Measurements from ENCODE around the gene MDM4. TPM values are rescaled to one million over a fixed set of nuclear protein-coding genes. Genes with fewer than 3 reads are reported as not detected.

The MDM4 gene
- total RNA-seq, 3 donors from 2014 or later, result 52.9 to 84.2 (median 80.2) TPM

DNA sequence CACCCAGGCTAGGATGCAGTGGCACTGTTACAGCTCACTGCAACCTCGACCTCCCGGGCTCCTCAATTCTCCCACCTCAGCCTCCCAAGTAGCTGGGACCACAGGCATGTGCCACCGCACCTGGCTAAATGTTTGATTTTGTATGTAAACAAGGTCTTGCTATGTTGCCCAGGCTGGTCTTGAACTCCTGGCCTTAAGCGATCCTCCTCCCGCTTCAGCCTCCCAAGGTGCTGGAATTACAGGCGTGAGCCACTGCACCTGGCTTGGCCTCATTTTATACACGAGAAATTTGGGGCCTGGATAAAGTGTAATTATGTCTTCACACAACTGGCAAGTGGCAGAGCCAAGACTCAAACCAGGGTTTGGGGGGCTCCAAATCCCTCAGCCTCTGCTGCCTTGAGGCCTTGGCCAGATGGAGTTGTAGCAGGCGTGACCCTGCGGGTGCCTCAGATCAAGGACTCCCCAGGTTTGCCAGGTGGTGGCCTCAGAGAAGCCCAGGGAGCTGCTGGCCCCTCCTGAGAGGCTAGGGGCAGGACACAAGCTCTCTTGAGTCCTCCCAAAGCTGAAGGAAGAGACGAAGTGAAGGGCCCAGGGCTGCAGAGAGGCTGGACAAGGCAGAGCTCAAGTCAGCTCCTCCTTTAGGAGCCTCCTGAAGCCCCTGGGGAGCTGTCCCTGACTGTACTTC lies 61.7 kb downstream of the MDM4 start:
- Histone ChIP-seq H3K4me1 (ENCODE audit: low read depth) (peaks cover 8% of the 10 kb centered on the region), H3K9me3 (no peaks in the 10 kb centered on the region), H3K4me3 (no peak overlapping the region), H3K36me3 (ENCODE audit: low read depth) (no peaks in the 10 kb centered on the region)
- intact Hi-C loops (cut with DNase I, micrococcal nuclease), result no loop called here
- DNase-seq (no peak), ATAC-seq (no peak)
- TF ChIP-seq, protein P1, sequence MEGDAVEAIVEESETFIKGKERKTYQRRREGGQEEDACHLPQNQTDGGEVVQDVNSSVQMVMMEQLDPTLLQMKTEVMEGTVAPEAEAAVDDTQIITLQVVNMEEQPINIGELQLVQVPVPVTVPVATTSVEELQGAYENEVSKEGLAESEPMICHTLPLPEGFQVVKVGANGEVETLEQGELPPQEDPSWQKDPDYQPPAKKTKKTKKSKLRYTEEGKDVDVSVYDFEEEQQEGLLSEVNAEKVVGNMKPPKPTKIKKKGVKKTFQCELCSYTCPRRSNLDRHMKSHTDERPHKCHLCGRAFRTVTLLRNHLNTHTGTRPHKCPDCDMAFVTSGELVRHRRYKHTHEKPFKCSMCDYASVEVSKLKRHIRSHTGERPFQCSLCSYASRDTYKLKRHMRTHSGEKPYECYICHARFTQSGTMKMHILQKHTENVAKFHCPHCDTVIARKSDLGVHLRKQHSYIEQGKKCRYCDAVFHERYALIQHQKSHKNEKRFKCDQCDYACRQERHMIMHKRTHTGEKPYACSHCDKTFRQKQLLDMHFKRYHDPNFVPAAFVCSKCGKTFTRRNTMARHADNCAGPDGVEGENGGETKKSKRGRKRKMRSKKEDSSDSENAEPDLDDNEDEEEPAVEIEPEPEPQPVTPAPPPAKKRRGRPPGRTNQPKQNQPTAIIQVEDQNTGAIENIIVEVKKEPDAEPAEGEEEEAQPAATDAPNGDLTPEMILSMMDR (IDR thresholded peaks at IDR 0.05), result no peak

DNA sequence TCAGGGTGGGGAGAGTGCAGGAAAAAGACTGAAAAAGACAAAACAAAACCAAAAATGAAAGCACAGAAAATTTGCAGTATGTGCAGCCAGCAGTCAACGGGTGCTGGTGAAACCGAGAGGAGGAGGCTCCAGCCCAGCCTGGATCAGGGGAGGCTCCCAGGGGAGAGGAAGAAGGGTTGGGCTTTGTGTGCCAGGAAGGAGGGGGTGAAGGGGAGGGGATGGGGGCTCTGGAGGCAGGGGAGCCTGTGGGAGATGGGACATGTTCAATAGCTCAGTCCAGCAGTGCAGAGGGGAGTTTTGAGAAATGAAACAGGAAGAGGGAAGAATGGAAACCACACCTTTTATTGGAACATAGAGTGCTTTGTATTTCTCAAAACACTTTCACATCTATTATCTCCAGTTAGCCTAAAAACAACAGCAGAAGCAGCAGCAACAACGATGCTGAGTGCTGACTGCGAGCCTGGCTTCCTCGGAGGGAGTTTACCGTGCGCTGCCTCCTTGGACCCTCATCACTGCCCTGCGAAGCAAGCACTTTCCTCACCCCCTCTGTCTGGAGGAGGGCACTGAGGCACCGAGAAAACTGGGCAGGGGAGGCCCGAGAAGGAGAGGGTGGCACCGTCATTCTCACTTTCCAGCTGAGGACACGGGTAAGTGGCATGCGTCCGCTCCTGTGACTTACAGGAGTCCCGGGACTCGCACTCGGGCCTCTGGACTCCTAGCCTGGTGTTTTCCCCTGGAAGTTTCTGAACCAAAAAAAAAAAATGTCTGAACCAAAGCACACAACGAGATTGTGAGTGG lies 62.9 kb downstream of the MDM4 start:
- Histone ChIP-seq H3K36me3 (ENCODE audit: low read depth) (no peaks in the 10 kb centered on the region), H3K9me3 (no peaks in the 10 kb centered on the region), H3K4me1 (ENCODE audit: low read depth) (peaks cover 8% of the 10 kb centered on the region), H3K4me3 (no peak overlapping the region)
- intact Hi-C loops (cut with DNase I, micrococcal nuclease), result no loop called here
- ATAC-seq (peak; percentile 76), DNase-seq (peak; percentile 23 to 61 (median 46))
- TF ChIP-seq, protein P1 (IDR thresholded peaks at IDR 0.05), result no peak

DNA sequence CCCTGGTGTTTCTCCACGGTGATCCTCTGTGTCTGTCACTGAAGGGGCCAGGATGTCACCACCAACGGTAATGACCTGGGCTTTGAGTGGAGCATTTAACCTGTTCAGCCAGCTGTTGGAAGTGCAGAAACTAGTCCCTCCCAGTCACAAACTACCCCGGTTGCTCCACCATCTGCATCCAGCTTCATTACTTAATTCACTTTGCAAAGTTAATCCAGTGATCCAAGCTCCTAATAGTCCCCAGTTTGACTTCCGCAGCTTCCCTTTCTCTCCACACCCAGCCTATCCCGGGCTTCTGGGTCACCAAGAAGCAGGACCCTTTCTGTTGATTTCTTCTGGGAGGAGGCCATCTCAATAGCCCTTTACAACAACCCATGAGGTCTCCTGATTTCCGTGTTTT lies 63.5 kb downstream of the MDM4 start:
- no peak for ATAC-seq
- Histone ChIP-seq H3K4me3 (no peak overlapping the region), H3K4me1 (ENCODE audit: low read depth) (peaks cover 8% of the 10 kb centered on the region), H3K9me3 (no peaks in the 10 kb centered on the region), H3K36me3 (ENCODE audit: low read depth) (no peaks in the 10 kb centered on the region)
- TF ChIP-seq, protein P1 (IDR thresholded peaks at IDR 0.05), result no peak
- intact Hi-C loops (cut with DNase I, micrococcal nuclease), result no loop called here
- no peak for DNase-seq

DNA sequence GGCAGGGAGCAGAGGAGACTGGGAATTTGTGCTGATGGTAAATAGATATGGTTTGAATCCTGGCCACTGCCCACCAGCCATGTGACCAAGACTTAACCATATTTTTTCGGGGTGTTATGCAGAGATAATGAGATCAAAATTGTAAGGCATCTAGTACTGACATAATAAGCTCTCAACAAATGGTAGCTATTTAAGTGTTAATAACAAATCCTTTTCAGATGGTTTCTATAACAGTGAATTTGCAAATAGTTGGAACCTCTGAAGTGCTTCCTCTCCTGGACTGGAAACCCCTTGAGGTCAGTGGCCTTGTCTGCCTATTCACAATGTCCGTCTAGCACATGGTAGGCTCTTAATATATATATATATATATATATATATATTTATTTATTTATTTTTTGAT lies 64.7 kb downstream of the MDM4 start:
- no peaks in the 10 kb centered on the region for H3K9me3 ChIP-seq
- TF ChIP-seq, protein P1 (IDR thresholded peaks at IDR 0.05), result no peak
- ATAC-seq (no peak), DNase-seq (no peak)
- no peaks in the 10 kb centered on the region for H3K36me3 ChIP-seq (ENCODE audit: low read depth)
- no peak overlapping the region for H3K4me3 ChIP-seq
- intact Hi-C loops (cut with DNase I, micrococcal nuclease), result no loop called here
- H3K4me1 ChIP-seq (ENCODE audit: low read depth), result peaks cover 8% of the 10 kb centered on the region

DNA sequence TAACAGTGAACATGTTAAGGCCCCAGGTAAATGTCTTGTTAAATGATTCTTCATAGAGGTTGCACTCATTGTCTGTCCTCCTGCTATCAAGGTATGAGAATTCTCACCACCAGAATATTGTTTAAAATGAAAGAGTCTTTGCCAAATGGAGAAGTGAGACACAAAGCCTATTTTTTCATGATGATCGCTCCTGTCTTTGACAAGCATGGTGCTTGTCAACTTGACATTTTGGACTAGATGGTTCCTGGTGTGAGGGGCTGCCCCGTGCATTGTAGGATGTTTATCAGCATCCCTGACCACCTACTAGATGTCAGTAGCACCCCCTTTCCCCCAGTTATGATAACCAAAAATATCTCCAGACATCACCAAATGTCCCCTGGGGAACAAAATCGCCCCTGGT lies 65.6 kb downstream of the MDM4 start:
- peaks cover 8% of the 10 kb centered on the region for H3K4me1 ChIP-seq (ENCODE audit: low read depth)
- H3K9me3 ChIP-seq, result no peaks in the 10 kb centered on the region
- TF ChIP-seq, protein P1 (IDR thresholded peaks at IDR 0.05), result no peak
- no peak overlapping the region for H3K4me3 ChIP-seq
- no peaks in the 10 kb centered on the region for H3K36me3 ChIP-seq (ENCODE audit: low read depth)
- DNase-seq (no peak), ATAC-seq (no peak)
- intact Hi-C loops (cut with DNase I, micrococcal nuclease), result no loop called here
